ENCODE results near the gene PTGES2. TPM values are rescaled to one million over a fixed set of nuclear protein-coding genes. Genes with fewer than 3 reads are reported as not detected.

Gene PTGES2
- total and polyA plus RNA-seq, 9 of the 15 experiments (the other 6 are each of a cell fraction or from before 2014, with no cell fraction given) = 2.4 to 196 (median 90.1) TPM

GRCh38 chr9:128127990-128128835, 684 bp upstream of the PTGES2 start (continued):
- TF ChIP-seq PRDM10 (IDR thresholded peaks at IDR 0.05; ENCODE audit: partially characterized antibody) = no peak
- TF ChIP-seq NELFE (IDR thresholded peaks at IDR 0.05; ENCODE audit: insufficient read depth, insufficient read length) = no peak
- no peak for TF ChIP-seq HEY1 (CRISPR knock-in tag; IDR thresholded peaks at IDR 0.05; ENCODE audit: borderline replicate concordance)
- TF ChIP-seq, protein P1, sequence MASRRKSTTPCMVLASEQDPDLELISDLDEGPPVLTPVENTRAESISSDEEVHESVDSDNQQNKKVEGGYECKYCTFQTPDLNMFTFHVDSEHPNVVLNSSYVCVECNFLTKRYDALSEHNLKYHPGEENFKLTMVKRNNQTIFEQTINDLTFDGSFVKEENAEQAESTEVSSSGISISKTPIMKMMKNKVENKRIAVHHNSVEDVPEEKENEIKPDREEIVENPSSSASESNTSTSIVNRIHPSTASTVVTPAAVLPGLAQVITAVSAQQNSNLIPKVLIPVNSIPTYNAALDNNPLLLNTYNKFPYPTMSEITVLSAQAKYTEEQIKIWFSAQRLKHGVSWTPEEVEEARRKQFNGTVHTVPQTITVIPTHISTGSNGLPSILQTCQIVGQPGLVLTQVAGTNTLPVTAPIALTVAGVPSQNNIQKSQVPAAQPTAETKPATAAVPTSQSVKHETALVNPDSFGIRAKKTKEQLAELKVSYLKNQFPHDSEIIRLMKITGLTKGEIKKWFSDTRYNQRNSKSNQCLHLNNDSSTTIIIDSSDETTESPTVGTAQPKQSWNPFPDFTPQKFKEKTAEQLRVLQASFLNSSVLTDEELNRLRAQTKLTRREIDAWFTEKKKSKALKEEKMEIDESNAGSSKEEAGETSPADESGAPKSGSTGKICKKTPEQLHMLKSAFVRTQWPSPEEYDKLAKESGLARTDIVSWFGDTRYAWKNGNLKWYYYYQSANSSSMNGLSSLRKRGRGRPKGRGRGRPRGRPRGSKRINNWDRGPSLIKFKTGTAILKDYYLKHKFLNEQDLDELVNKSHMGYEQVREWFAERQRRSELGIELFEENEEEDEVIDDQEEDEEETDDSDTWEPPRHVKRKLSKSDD (conservative IDR thresholded peaks at IDR 0.05; ENCODE audit: low read length) = no peak
- TF ChIP-seq CGGBP1 (CRISPR knock-in tag; IDR thresholded peaks at IDR 0.05) = no peak
- peak; percentile 86 for TF ChIP-seq DACH1 (IDR thresholded peaks at IDR 0.05; ENCODE audit: partially characterized antibody)
- TF ChIP-seq TCF3 (CRISPR knock-in tag; IDR thresholded peaks at IDR 0.05) = no peak
- TF ChIP-seq NFXL1 (CRISPR knock-in tag; IDR thresholded peaks at IDR 0.05) = no peak
- TF ChIP-seq CBFB (CRISPR knock-in tag; IDR thresholded peaks at IDR 0.05) = no peak
- TF ChIP-seq MTF1 (CRISPR knock-in tag; IDR thresholded peaks at IDR 0.05; ENCODE audit: borderline replicate concordance) = no peak
- no peak for TF ChIP-seq CTCFL (IDR thresholded peaks at IDR 0.05; ENCODE audit: borderline replicate concordance, insufficient read depth, low read depth, low read length, poor library complexity, severe bottlenecking)
- TF ChIP-seq E2F1 (CRISPR knock-in tag; IDR thresholded peaks at IDR 0.05) = peak; percentile 45; the same call in 1 of the 2 replicates
- no peak for TF ChIP-seq SMC3 (conservative IDR thresholded peaks at IDR 0.05; ENCODE audit: insufficient read depth, low read depth, low read length)
- TF ChIP-seq SMARCA4 (IDR thresholded peaks at IDR 0.05) = no peak
- peak; percentile 71; the same call in 1 of the 2 replicates for TF ChIP-seq POLR2A (conservative IDR thresholded peaks at IDR 0.05)
- TF ChIP-seq ZFPM2 (CRISPR knock-in tag; IDR thresholded peaks at IDR 0.05) = no peak
- peak; percentile 53 for TF ChIP-seq CXXC5 (CRISPR knock-in tag; IDR thresholded peaks at IDR 0.05)
